ENCODE data around the gene LHX8. TPM values are rescaled to one million over a fixed set of nuclear protein-coding genes. Genes with fewer than 3 reads are reported as not detected.

Gene LHX8
- total RNA-seq, 4 donors from 2014 or later, result not detected

DNA sequence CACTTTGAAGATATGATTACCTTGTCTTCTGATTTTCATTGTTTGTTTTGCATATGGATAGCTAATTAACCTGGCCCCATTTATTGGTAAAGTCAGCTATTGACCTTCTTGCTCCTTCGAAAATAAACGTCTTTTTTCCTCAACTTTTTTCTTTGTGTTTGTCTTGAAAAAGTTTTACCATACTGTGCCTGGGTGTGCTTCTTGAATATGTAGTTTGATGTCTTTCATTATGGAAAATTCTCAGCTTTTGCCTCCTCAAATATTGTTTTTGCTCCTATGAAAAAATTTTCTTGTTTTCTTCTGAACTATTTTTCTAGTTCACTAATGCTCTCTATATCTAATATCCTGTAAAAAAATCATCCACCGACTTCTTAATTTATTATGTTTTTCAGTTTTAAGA is 25.0 kb downstream of the LHX8 start:
- no peaks in the 10 kb centered on the region for H3K9me3 ChIP-seq
- H3K4me3 ChIP-seq, result no peak overlapping the region
- no peaks in the 10 kb centered on the region for H3K36me3 ChIP-seq
- TF ChIP-seq EP300 (IDR thresholded peaks at IDR 0.05) (no peak), POLR2A (IDR thresholded peaks at IDR 0.05) (no peak), POLR2AphosphoS5 (IDR thresholded peaks at IDR 0.05) (no peak)
- TF ChIP-seq, protein P1, sequence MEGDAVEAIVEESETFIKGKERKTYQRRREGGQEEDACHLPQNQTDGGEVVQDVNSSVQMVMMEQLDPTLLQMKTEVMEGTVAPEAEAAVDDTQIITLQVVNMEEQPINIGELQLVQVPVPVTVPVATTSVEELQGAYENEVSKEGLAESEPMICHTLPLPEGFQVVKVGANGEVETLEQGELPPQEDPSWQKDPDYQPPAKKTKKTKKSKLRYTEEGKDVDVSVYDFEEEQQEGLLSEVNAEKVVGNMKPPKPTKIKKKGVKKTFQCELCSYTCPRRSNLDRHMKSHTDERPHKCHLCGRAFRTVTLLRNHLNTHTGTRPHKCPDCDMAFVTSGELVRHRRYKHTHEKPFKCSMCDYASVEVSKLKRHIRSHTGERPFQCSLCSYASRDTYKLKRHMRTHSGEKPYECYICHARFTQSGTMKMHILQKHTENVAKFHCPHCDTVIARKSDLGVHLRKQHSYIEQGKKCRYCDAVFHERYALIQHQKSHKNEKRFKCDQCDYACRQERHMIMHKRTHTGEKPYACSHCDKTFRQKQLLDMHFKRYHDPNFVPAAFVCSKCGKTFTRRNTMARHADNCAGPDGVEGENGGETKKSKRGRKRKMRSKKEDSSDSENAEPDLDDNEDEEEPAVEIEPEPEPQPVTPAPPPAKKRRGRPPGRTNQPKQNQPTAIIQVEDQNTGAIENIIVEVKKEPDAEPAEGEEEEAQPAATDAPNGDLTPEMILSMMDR (IDR thresholded peaks at IDR 0.05), result no peak
- no peak for DNase-seq (ENCODE audit: low spot score in 2 of 2)
- no peaks in the 10 kb centered on the region for H3K27me3 ChIP-seq
- no peak overlapping the region for H3K27ac ChIP-seq
- H3K4me1 ChIP-seq, result no peaks in the 10 kb centered on the region
- WGBS, result 77% methylated on average over 3 of the region's 3 CpGs

DNA sequence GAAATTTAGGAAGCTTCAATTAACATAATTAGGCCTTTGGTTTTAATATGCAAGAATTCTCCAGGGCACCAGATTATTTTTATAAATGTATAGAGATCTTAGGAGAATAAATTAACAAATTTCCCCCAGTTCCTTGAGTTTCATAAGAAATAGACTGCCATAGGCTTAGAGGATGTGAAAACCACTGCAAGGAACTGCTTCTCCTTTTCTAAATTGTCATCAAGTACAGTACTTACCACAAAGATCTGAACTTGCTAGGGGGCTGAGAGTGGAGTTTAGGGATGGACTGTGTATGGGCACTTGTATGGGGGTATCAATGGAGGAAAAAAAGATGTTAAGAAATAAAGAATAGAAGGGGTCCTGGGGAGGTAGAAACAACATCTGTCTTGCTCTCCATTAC is 31.1 kb downstream of the LHX8 start:
- no peak for DNase-seq (ENCODE audit: low spot score in 2 of 2)
- TF ChIP-seq, protein P1 (IDR thresholded peaks at IDR 0.05), result no peak
- TF ChIP-seq POLR2AphosphoS5 (IDR thresholded peaks at IDR 0.05), result no peak
- TF ChIP-seq POLR2A (IDR thresholded peaks at IDR 0.05), result no peak
- no peak for TF ChIP-seq EP300 (IDR thresholded peaks at IDR 0.05)

DNA sequence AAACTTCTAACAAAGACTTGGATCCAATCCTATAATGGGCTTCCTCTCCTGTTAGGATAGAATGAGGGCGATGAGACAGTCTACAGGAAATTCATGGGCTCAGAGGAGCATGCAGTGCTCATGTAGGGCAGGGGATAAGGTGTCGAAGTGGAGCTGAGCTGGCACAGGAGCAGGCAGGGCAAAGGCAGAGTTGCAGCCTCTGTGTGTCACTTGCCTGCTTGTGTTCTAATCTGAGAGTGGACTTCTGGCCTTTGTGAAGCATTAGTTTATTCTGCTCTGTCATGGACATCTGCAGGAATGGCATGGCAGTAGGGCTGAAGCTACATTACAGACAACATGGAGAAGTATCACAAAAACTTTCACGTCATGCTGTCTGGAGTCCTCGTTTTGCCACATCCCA is 32.6 kb downstream of the LHX8 start:
- Histone ChIP-seq H3K4me1 (no peaks in the 10 kb centered on the region), H3K9me3 (no peaks in the 10 kb centered on the region), H3K4me3 (no peak overlapping the region), H3K36me3 (no peaks in the 10 kb centered on the region), H3K27ac (no peak overlapping the region), H3K27me3 (no peaks in the 10 kb centered on the region)
- TF ChIP-seq, protein P1 (IDR thresholded peaks at IDR 0.05), result no peak
- TF ChIP-seq POLR2AphosphoS5 (IDR thresholded peaks at IDR 0.05), result no peak
- TF ChIP-seq POLR2A (IDR thresholded peaks at IDR 0.05), result no peak
- no peak for TF ChIP-seq EP300 (IDR thresholded peaks at IDR 0.05)
- DNase-seq (ENCODE audit: low spot score in 2 of 2), result no peak
- WGBS, result 85% methylated on average over 4 of the region's 4 CpGs

More for the DNA sequence above, 31.1 kb downstream of the LHX8 start:
- H3K9me3 ChIP-seq, result no peaks in the 10 kb centered on the region
- H3K36me3 ChIP-seq, result no peaks in the 10 kb centered on the region
- no peaks in the 10 kb centered on the region for H3K4me1 ChIP-seq
- H3K4me3 ChIP-seq, result no peak overlapping the region
- H3K27ac ChIP-seq, result no peak overlapping the region
- no peaks in the 10 kb centered on the region for H3K27me3 ChIP-seq

GRCh38 chr1:75170011-75170410 is 35.8 kb downstream of the LHX8 start:
- H3K36me3 ChIP-seq, result no peaks in the 10 kb centered on the region
- H3K27ac ChIP-seq, result no peak overlapping the region
- no peak for DNase-seq (ENCODE audit: low spot score in 2 of 2)
- H3K27me3 ChIP-seq, result no peaks in the 10 kb centered on the region
- TF ChIP-seq, protein P1 (IDR thresholded peaks at IDR 0.05), result no peak
- no peak for TF ChIP-seq POLR2AphosphoS5 (IDR thresholded peaks at IDR 0.05)
- no peak for TF ChIP-seq POLR2A (IDR thresholded peaks at IDR 0.05)
- TF ChIP-seq EP300 (IDR thresholded peaks at IDR 0.05), result no peak
- WGBS, result 97% methylated on average over 2 of the region's 2 CpGs
- no peak overlapping the region for H3K4me3 ChIP-seq
- H3K4me1 ChIP-seq, result no peaks in the 10 kb centered on the region
- H3K9me3 ChIP-seq, result no peaks in the 10 kb centered on the region

DNA sequence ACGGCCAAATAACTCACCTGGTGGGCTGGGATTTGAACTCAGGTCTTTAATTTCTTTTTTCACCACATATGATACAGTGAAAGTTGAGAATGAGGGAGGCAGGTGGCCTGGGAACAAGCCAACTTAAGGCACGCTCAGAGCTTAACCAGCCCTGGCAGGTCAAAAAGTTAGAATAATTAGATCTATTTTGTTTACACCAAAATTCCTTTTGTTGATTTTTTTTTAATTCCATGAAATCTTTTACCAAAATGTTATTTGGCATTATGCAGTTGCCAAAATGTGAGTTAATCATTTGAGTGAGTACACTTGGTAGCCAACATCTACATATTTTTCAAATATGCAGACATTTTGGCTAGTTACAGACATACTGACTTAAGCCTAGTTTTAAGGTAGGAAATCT is 36.8 kb downstream of the LHX8 start:
- DNase-seq (ENCODE audit: low spot score in 2 of 2), result no peak
- H3K27ac ChIP-seq, result no peak overlapping the region
- WGBS, result 61% methylated on average over 2 of the region's 2 CpGs
- no peaks in the 10 kb centered on the region for H3K4me1 ChIP-seq
- no peaks in the 10 kb centered on the region for H3K36me3 ChIP-seq
- H3K4me3 ChIP-seq, result no peak overlapping the region
- H3K9me3 ChIP-seq, result no peaks in the 10 kb centered on the region
- TF ChIP-seq EP300 (IDR thresholded peaks at IDR 0.05) (no peak), POLR2A (IDR thresholded peaks at IDR 0.05) (no peak), POLR2AphosphoS5 (IDR thresholded peaks at IDR 0.05) (no peak)
- TF ChIP-seq, protein P1 (IDR thresholded peaks at IDR 0.05), result no peak
- no peaks in the 10 kb centered on the region for H3K27me3 ChIP-seq
